GM23338 (cell line): ENCODE results near the gene UST. TPM values are rescaled to one million over a fixed set of nuclear protein-coding genes. Genes with fewer than 3 reads are reported as not detected.

Experiments
- ATAC-seq: fragments of 200-7000 bp; cut with Tn5 transposase; 3 replicates; pipeline ENCODE4 v1.9.1; 2020
- DNase-seq: peaks from one replicate; pipeline ENCODE4 v3.0.0-alpha.2; 2015; ENCODE audit warnings: low spot score
- H2AFZ ChIP-seq: fragments of 200-600 bp; sonication (generic); 2 replicates; pipeline ENCODE4 v1.8.0; 2016; ENCODE audit warnings: antibody characterized with exemption, mild to moderate bottlenecking, moderate library complexity
- H3F3A ChIP-seq: fragments of 200-600 bp; sonication (generic); replicated peaks from 2 replicates; pipeline ENCODE4 v1.8.0; 2017; ENCODE audit warnings: antibody characterized with exemption, mixed run types, low read depth
- H3K27ac ChIP-seq: fragments of 200-600 bp; sonication (generic); 2 replicates; pipeline ENCODE4 v1.6.1; 2016; ENCODE audit warnings: low read depth
- H3K27me3 ChIP-seq: fragments of 200-600 bp; sonication (generic); 2 replicates; pipeline ENCODE4 v1.8.0; 2016; ENCODE audit warnings: mild to moderate bottlenecking, mixed run types, moderate library complexity; ENCODE audit not compliant: insufficient read depth
- H3K36me3 ChIP-seq: fragments of 200-600 bp; sonication (generic); 2 replicates; pipeline ENCODE4 v1.8.0; 2016; ENCODE audit warnings: mild to moderate bottlenecking; ENCODE audit not compliant: insufficient read depth
- H3K4me1 ChIP-seq: fragments of 200-600 bp; sonication (generic); 2 replicates; pipeline ENCODE4 v1.8.0; 2016; ENCODE audit warnings: mild to moderate bottlenecking, moderate library complexity; ENCODE audit not compliant: insufficient read depth
- H3K4me2 ChIP-seq: fragments of 200-600 bp; sonication (generic); 2 replicates; pipeline ENCODE4 v1.7.1; 2017; ENCODE audit warnings: mixed run types
- H3K4me3 ChIP-seq: fragments of 200-600 bp; sonication (generic); 2 replicates; pipeline ENCODE4 v1.6.1; 2016; ENCODE audit warnings: mixed run types
- H3K79me2 ChIP-seq: fragments of 200-600 bp; sonication (generic); replicated peaks from 2 replicates; pipeline ENCODE4 v1.8.0; 2017; ENCODE audit warnings: mild to moderate bottlenecking; ENCODE audit not compliant: insufficient read depth
- H3K9me2 ChIP-seq: fragments of 200-600 bp; sonication (generic); 2 replicates; pipeline ENCODE4 v1.8.0; 2017; ENCODE audit not compliant: insufficient read depth
- H4K20me1 ChIP-seq: fragments of 200-600 bp; sonication (generic); replicated peaks from 2 replicates; pipeline ENCODE4 v1.8.0; 2017; ENCODE audit warnings: mild to moderate bottlenecking; ENCODE audit not compliant: insufficient read depth
- H3K27ac Mint-ChIP-seq: 2 replicates; pipeline ENCODE4 v1.8.0; 2020; ENCODE audit warnings: inconsistent platforms, mild to moderate bottlenecking, moderate library complexity, mixed read lengths
- H3K27me3 Mint-ChIP-seq: 3 replicates; pipeline ENCODE4 v1.8.0; 2022; ENCODE audit warnings: low read depth, mild to moderate bottlenecking, moderate library complexity, mixed read lengths, inconsistent platforms; ENCODE audit not compliant: insufficient read depth, poor library complexity
- H3K36me3 Mint-ChIP-seq: 3 replicates; pipeline ENCODE4 v1.8.0; 2021; ENCODE audit warnings: low read depth, mild to moderate bottlenecking, inconsistent platforms, moderate library complexity, mixed read lengths
- H3K4me1 Mint-ChIP-seq: 3 replicates; pipeline ENCODE4 v1.8.0; 2020; ENCODE audit warnings: mild to moderate bottlenecking, inconsistent platforms, mixed read lengths
- H3K4me3 Mint-ChIP-seq: 3 replicates; pipeline ENCODE4 v1.8.0; 2021; ENCODE audit warnings: moderate library complexity, mild to moderate bottlenecking, inconsistent platforms, mixed read lengths
- H3K9me3 Mint-ChIP-seq: 3 replicates; pipeline ENCODE4 v1.8.0; 2020; ENCODE audit warnings: moderate library complexity, mild to moderate bottlenecking, inconsistent platforms, mixed read lengths
- CREB1 ChIP-seq: fragments of 250-450 bp; sonication (Bioruptor Pico); IDR thresholded peaks from 2 replicates; pipeline ENCODE4 v1.5.0; 2020; ENCODE audit warnings: low read depth, mild to moderate bottlenecking, moderate library complexity
- EZH2 ChIP-seq: fragments of 200-600 bp; sonication (generic); IDR thresholded peaks from one replicate; pipeline ENCODE4 v1.8.0; 2017; ENCODE audit warnings: antibody characterized with exemption, mild to moderate bottlenecking, low read depth; ENCODE audit not compliant: unreplicated experiment
- EZH2phosphoT487 ChIP-seq: fragments of 200-600 bp; sonication (generic); IDR thresholded peaks from one replicate; pipeline ENCODE4 v1.8.1; 2018; ENCODE audit warnings: antibody characterized with exemption; ENCODE audit not compliant: unreplicated experiment
- JUNB ChIP-seq: IDR thresholded peaks from one replicate; pipeline ENCODE4 v1.6.1; 2016; ENCODE audit warnings: antibody characterized with exemption; ENCODE audit not compliant: unreplicated experiment
- POLR2AphosphoS5 ChIP-seq: IDR thresholded peaks from 2 replicates; pipeline ENCODE4 v1.6.1; 2016; ENCODE audit warnings: antibody characterized with exemption, low read depth
- STAT1 ChIP-seq: IDR thresholded peaks from one replicate; pipeline ENCODE4 v1.6.1; 2016; ENCODE audit warnings: antibody characterized with exemption; ENCODE audit not compliant: unreplicated experiment
- ZNF114 ChIP-seq: fragments of 250-450 bp; sonication (Bioruptor Pico); IDR thresholded peaks from 2 replicates; pipeline ENCODE4 v1.5.0; 2020; ENCODE audit warnings: mild to moderate bottlenecking, moderate library complexity
- ZNF331 ChIP-seq: fragments of 250-450 bp; sonication (Bioruptor Pico); IDR thresholded peaks from 2 replicates; pipeline ENCODE4 v1.5.0; 2020; ENCODE audit warnings: low read depth, mild to moderate bottlenecking, moderate library complexity
- polyA plus RNA-seq: library from polyadenylated mRNA; unstranded; fragments of >200 nt; fragmentation: Nextera tagmentation; extraction: Ambion mirVana; gene quantifications from 2 replicates; pipeline ENCODE4 v1.2.1, GENCODE V29; 2016
- total RNA-seq: library from RNA; depleted of rRNA; stranded (reverse); fragments of >200 nt; shearing (Covaris generic); gene quantifications from 2 replicates; pipeline ENCODE4 v1.2.3, GENCODE V29; 2014
- TF ChIP-seq, protein P1 (sequence below), 2 experiments: fragments of 200-600 bp in 1 of 2; sonication (generic) in 1 of 2; conservative IDR thresholded peaks; 2 replicates each; pipeline versions ENCODE4 v1.5.1 to v1.6.1; 2016 to 2017; ENCODE audit warnings: antibody characterized with exemption in 2 of 2, low read depth in 2 of 2, mild to moderate bottlenecking in 2 of 2, moderate library complexity in 1 of 2
- TF ChIP-seq, protein P2 (sequence below): IDR thresholded peaks from one replicate; pipeline ENCODE4 v1.6.1; 2018; ENCODE audit warnings: antibody characterized with exemption; ENCODE audit not compliant: unreplicated experiment

UST gene
- total and polyA plus RNA-seq, 2 experiments from 2014 or later, result 12.6 to 33.0 TPM

DNA sequence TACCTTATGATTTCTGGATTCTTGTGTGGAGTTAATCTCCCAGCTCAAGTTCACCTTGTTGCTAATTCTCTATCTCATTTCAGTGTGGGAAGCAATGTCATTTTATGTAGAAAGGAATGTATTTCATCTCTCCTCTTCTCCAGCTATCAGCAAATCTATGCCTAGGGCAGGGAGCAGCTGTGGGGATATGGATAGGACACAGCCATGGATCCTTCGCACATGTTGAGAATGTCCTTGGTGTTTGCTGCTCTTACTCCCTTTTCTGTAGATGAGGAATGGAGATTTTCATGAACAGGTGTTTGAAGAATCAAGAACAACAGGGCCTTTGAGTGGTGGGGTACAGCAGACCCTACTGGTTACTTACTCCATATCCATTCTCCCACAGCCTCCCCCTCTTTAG lies 182.0 kb downstream of the UST start (continued):
- TF ChIP-seq, protein P1, sequence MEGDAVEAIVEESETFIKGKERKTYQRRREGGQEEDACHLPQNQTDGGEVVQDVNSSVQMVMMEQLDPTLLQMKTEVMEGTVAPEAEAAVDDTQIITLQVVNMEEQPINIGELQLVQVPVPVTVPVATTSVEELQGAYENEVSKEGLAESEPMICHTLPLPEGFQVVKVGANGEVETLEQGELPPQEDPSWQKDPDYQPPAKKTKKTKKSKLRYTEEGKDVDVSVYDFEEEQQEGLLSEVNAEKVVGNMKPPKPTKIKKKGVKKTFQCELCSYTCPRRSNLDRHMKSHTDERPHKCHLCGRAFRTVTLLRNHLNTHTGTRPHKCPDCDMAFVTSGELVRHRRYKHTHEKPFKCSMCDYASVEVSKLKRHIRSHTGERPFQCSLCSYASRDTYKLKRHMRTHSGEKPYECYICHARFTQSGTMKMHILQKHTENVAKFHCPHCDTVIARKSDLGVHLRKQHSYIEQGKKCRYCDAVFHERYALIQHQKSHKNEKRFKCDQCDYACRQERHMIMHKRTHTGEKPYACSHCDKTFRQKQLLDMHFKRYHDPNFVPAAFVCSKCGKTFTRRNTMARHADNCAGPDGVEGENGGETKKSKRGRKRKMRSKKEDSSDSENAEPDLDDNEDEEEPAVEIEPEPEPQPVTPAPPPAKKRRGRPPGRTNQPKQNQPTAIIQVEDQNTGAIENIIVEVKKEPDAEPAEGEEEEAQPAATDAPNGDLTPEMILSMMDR (conservative IDR thresholded peaks at IDR 0.05; ENCODE audit: low read depth in 2 of 2), result no peak
- TF ChIP-seq POLR2AphosphoS5 (no peak), ZNF114 (CRISPR knock-in tag) (no peak)
- TF ChIP-seq, protein P2, sequence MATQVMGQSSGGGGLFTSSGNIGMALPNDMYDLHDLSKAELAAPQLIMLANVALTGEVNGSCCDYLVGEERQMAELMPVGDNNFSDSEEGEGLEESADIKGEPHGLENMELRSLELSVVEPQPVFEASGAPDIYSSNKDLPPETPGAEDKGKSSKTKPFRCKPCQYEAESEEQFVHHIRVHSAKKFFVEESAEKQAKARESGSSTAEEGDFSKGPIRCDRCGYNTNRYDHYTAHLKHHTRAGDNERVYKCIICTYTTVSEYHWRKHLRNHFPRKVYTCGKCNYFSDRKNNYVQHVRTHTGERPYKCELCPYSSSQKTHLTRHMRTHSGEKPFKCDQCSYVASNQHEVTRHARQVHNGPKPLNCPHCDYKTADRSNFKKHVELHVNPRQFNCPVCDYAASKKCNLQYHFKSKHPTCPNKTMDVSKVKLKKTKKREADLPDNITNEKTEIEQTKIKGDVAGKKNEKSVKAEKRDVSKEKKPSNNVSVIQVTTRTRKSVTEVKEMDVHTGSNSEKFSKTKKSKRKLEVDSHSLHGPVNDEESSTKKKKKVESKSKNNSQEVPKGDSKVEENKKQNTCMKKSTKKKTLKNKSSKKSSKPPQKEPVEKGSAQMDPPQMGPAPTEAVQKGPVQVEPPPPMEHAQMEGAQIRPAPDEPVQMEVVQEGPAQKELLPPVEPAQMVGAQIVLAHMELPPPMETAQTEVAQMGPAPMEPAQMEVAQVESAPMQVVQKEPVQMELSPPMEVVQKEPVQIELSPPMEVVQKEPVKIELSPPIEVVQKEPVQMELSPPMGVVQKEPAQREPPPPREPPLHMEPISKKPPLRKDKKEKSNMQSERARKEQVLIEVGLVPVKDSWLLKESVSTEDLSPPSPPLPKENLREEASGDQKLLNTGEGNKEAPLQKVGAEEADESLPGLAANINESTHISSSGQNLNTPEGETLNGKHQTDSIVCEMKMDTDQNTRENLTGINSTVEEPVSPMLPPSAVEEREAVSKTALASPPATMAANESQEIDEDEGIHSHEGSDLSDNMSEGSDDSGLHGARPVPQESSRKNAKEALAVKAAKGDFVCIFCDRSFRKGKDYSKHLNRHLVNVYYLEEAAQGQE, result no peak

DNA sequence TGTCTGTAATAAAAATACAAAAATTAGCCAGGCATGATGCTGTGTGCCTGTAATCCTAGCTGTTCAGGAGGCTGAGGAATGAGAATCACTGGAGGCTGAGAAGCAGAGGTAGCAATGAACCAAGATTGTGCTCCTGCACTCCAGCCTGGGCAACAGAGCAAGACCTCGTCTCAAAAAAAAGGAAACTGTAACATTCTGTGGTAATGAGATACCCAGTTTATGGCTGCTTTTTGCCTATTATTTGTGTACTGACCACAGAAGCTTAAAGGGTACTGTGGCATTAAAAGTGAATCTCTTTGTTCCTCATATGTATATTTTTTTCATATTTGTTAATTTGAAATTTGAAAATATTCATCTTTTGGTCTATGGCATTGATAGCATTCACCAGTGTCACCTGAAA lies 185.4 kb downstream of the UST start:
- H3K9me3 Mint-ChIP-seq, result no peaks in the 10 kb centered on the region
- H3K4me2 ChIP-seq, result no peak overlapping the region
- H3K27me3 Mint-ChIP-seq, result no peaks in the 10 kb centered on the region
- TF ChIP-seq POLR2AphosphoS5, result no peak
- no peak for TF ChIP-seq EZH2
- TF ChIP-seq STAT1, result no peak
- TF ChIP-seq, protein P1 (conservative IDR thresholded peaks at IDR 0.05; ENCODE audit: low read depth in 2 of 2), result no peak
- no peak for TF ChIP-seq EZH2phosphoT487
- TF ChIP-seq ZNF114 (CRISPR knock-in tag), result no peak
- TF ChIP-seq ZNF331 (CRISPR knock-in tag), result no peak
- no peak for TF ChIP-seq JUNB
- no peak for TF ChIP-seq CREB1 (CRISPR knock-in tag)
- TF ChIP-seq, protein P2, result no peak

More for the DNA sequence above, 185.4 kb downstream of the UST start:
- Mint-ChIP-seq H3K4me3 (no peak overlapping the region), H3K27ac (no peak overlapping the region), H3K4me1 (peaks cover 20% of the 10 kb centered on the region), H3K36me3 (no peaks in the 10 kb centered on the region)
- ATAC-seq (no peak), DNase-seq (no peak)
- Histone ChIP-seq H2AFZ (no peak overlapping the region), H3K9me2 (no peaks in the 10 kb centered on the region; the same call in 1 of the 2 replicates), H3K36me3 (no peaks in the 10 kb centered on the region), H3K27ac (no peak overlapping the region), H3K4me1 (no peaks in the 10 kb centered on the region; the same call in 1 of the 2 replicates), H4K20me1 (peaks cover 16% of the 10 kb centered on the region; the same call in 1 of the 2 replicates), H3K79me2 (peaks cover 44% of the 10 kb centered on the region), H3K27me3 (no peaks in the 10 kb centered on the region), H3F3A (no peaks in the 10 kb centered on the region), H3K4me3 (no peak overlapping the region)
